Testis (tissue), 2 donors: ENCODE data around the gene LPCAT3.

ENCODE experiments used
- POLR2A ChIP-seq: fragments of 450-650 bp; IDR thresholded peaks from one replicate; pipeline ENCODE4 v1.6.1; 2017; ENCODE audit warnings: antibody characterized with exemption, mild to moderate bottlenecking, moderate library complexity
- TF ChIP-seq, protein P1 (sequence below), 3 experiments: fragments of 450-650 bp in 2 of 3; fragments of 200-600 bp in 1 of 3; sonication (generic) in 1 of 3; IDR thresholded peaks; one replicate each; pipeline ENCODE4 v1.5.1; 2016 to 2019; ENCODE audit warnings: antibody characterized with exemption in 3 of 3, mild to moderate bottlenecking in 2 of 3, moderate library complexity in 1 of 3

DNA sequence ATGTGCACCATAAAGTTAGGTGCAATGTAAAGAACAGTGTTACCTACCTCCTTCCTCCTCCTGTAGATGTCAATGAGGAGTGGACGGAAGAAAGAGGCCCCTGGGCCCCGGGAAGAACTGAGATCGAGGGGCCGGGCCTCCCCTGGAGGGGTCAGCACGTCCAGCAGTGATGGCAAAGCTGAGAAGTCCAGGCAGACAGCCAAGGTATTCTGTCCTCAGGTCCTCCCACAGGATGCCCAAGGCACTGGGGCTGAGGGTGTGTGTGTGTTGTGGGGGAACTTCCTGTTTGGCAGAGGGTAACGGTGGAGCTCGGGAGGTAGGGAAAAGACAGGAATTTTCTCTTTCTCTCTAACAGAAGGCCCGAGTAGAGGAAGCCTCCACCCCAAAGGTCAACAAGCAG, 84.2 kb downstream of the LPCAT3 start:
- TF ChIP-seq, protein P1, sequence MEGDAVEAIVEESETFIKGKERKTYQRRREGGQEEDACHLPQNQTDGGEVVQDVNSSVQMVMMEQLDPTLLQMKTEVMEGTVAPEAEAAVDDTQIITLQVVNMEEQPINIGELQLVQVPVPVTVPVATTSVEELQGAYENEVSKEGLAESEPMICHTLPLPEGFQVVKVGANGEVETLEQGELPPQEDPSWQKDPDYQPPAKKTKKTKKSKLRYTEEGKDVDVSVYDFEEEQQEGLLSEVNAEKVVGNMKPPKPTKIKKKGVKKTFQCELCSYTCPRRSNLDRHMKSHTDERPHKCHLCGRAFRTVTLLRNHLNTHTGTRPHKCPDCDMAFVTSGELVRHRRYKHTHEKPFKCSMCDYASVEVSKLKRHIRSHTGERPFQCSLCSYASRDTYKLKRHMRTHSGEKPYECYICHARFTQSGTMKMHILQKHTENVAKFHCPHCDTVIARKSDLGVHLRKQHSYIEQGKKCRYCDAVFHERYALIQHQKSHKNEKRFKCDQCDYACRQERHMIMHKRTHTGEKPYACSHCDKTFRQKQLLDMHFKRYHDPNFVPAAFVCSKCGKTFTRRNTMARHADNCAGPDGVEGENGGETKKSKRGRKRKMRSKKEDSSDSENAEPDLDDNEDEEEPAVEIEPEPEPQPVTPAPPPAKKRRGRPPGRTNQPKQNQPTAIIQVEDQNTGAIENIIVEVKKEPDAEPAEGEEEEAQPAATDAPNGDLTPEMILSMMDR (IDR thresholded peaks at IDR 0.05) = no peak
- no peak for TF ChIP-seq POLR2A
